A549 (cell line): ENCODE data around the gene ITGBL1.

Source experiments
- BHLHE40 ChIP-seq: IDR thresholded peaks from 2 replicates; pipeline ENCODE4 v1.6.1; 2012; ENCODE audit warnings: low read depth, low read length, inconsistent platforms
- CTCF ChIP-seq: fragments of >200 bp; sonication (Bioruptor Twin); formaldehyde crosslinking; IDR thresholded peaks from 3 replicates; pipeline ENCODE4 v1.5.1; 2016
- E2F6 ChIP-seq: IDR thresholded peaks from 2 replicates; pipeline ENCODE4 v1.6.1; 2012; ENCODE audit warnings: low read depth, borderline replicate concordance
- EP300 ChIP-seq, 2 experiments: fragments of >200 bp; sonication (Bioruptor Twin); formaldehyde crosslinking; IDR thresholded peaks; 2 replicates in 1 of 2; 3 replicates in 1 of 2; pipeline ENCODE4 v1.6.1; 2016 to 2017
- HOXB5 ChIP-seq: fragments of 250-450 bp; sonication (Bioruptor Pico); IDR thresholded peaks from 2 replicates; pipeline ENCODE4 v1.5.0; 2020; ENCODE audit warnings: mild to moderate bottlenecking, moderate library complexity
- MAX ChIP-seq: IDR thresholded peaks from 2 replicates; pipeline ENCODE4 v1.6.1; 2012
- MYC ChIP-seq: IDR thresholded peaks from 2 replicates; pipeline ENCODE4 v1.6.1; 2012; ENCODE audit warnings: mild to moderate bottlenecking, inconsistent platforms, low read length, improper control_type of control experiment, borderline replicate concordance
- PBX3 ChIP-seq: IDR thresholded peaks from 2 replicates; pipeline ENCODE4 v1.6.1; 2012
- POLR2A ChIP-seq: IDR thresholded peaks from 2 replicates; pipeline ENCODE4 v1.6.1; 2012; ENCODE audit warnings: mild to moderate bottlenecking, low read length
- RAD21 ChIP-seq, 2 experiments: fragments of >200 bp in 1 of 2; sonication (Bioruptor Twin) in 1 of 2; formaldehyde crosslinking in 1 of 2; IDR thresholded peaks in 1 of 2; conservative IDR thresholded peaks in 1 of 2; 2 replicates in 1 of 2; 3 replicates in 1 of 2; pipeline ENCODE4 v1.6.1; 2012 to 2018; ENCODE audit warnings: inconsistent platforms in 1 of 2
- REST ChIP-seq: fragments of 200-600 bp; sonication (generic); IDR thresholded peaks from 2 replicates; pipeline ENCODE4 v1.6.1; 2016; ENCODE audit warnings: antibody characterized with exemption, mild to moderate bottlenecking, moderate library complexity
- RFX5 ChIP-seq: fragments of 450-650 bp; IDR thresholded peaks from 2 replicates; pipeline ENCODE4 v1.7.1; 2014; ENCODE audit warnings: antibody characterized with exemption, mild to moderate bottlenecking, moderate library complexity
- TP53 ChIP-seq: fragments of 250-450 bp; sonication (Bioruptor Pico); IDR thresholded peaks from 2 replicates; pipeline ENCODE4 v1.5.0; 2021; ENCODE audit warnings: mild to moderate bottlenecking, moderate library complexity

- no peak for TF ChIP-seq MYC
- TF ChIP-seq RAD21 (conservative IDR thresholded peaks at IDR 0.05 in 1 of 2, IDR thresholded peaks at IDR 0.05 in 1 of 2), result no peak
- no peak for TF ChIP-seq BHLHE40
- no peak for TF ChIP-seq PBX3
- no peak for TF ChIP-seq CTCF
- TF ChIP-seq E2F6, result no peak
- no peak for TF ChIP-seq TP53 (CRISPR knock-in tag)
- no peak for TF ChIP-seq POLR2A
- no peak for TF ChIP-seq MAX
- no peak for TF ChIP-seq EP300 (IDR thresholded peaks at IDR 0.05)
- TF ChIP-seq HOXB5 (CRISPR knock-in tag), result no peak
- TF ChIP-seq REST, result no peak
- TF ChIP-seq RFX5, result no peak
Observed at GRCh38 chr13:101612735-101613134, 160.3 kb downstream of the ITGBL1 start.
